WTC11 (cell line): Measurements from ENCODE around the gene DUS1L. TPM values are rescaled to one million over a fixed set of nuclear protein-coding genes. Genes with fewer than 3 reads are reported as not detected.

Experiments used
- ATAC-seq: fragments of 200-7000 bp; cut with Tn5 transposase; 2 replicates; pipeline ENCODE4 v1.10.0; 2021; ENCODE audit warnings: mild to moderate bottlenecking, moderate library complexity
- Bru-seq: library from RNA; stranded (reverse); fragments of 400-500 nt; gene quantifications from one replicate; lab custom pipeline; 2021; lab: Mats Ljungman, UMichigan
- CTCF ChIA-PET: fragments of 300-600 bp; sonication (Branson Sonifier 250); formaldehyde crosslinking; loops from one replicate; lab custom pipeline; 2021; ENCODE audit warnings: antibody characterized with exemption; lab: Charles Lee
- POLR2A ChIA-PET: fragments of 350-600 bp; sonication (Branson Sonifier 250); formaldehyde crosslinking; loops from one replicate; lab custom pipeline; 2021; ENCODE audit warnings: antibody characterized with exemption; lab: Charles Lee
- DNase-seq: peaks from one replicate; pipeline ENCODE4 v3.0.0; 2021; ENCODE audit warnings: low spot score
- H3K27ac Mint-ChIP-seq: 2 replicates; pipeline ENCODE4 v1.8.0; 2021; ENCODE audit warnings: mixed read lengths
- H3K27me3 Mint-ChIP-seq: 2 replicates; pipeline ENCODE4 v1.8.0; 2021; ENCODE audit warnings: low read depth, mild to moderate bottlenecking, moderate library complexity, mixed read lengths
- H3K36me3 Mint-ChIP-seq: 2 replicates; pipeline ENCODE4 v1.8.0; 2021; ENCODE audit warnings: mixed read lengths
- H3K4me1 Mint-ChIP-seq: 2 replicates; pipeline ENCODE4 v1.8.0; 2022; ENCODE audit warnings: mixed read lengths
- H3K4me3 Mint-ChIP-seq: 2 replicates; pipeline ENCODE4 v1.8.0; 2021; ENCODE audit warnings: mild to moderate bottlenecking, moderate library complexity, mixed read lengths
- H3K9me3 Mint-ChIP-seq: 2 replicates; pipeline ENCODE4 v1.8.0; 2021; ENCODE audit warnings: mixed read lengths
- EMX1 ChIP-seq: fragments of 250-450 bp; sonication (Bioruptor Pico); IDR thresholded peaks from 2 replicates; pipeline ENCODE4 v1.8.0; 2021; ENCODE audit warnings: mild to moderate bottlenecking
- ESRRA ChIP-seq: sonication (generic); formaldehyde crosslinking; IDR thresholded peaks from 2 replicates; pipeline ENCODE4 v1.8.1; 2022; ENCODE audit warnings: mild to moderate bottlenecking, missing genetic modification reagents, borderline replicate concordance
- FOXK1 ChIP-seq: sonication (generic); formaldehyde crosslinking; IDR thresholded peaks from 2 replicates; pipeline ENCODE4 v1.8.0; 2022; ENCODE audit warnings: mild to moderate bottlenecking, moderate library complexity, missing genetic modification reagents
- GABPB1 ChIP-seq: sonication (generic); formaldehyde crosslinking; IDR thresholded peaks from 2 replicates; pipeline ENCODE4 v1.8.1; 2023; ENCODE audit warnings: mild to moderate bottlenecking, missing genetic modification reagents
- GTF2I ChIP-seq: fragments of 250-450 bp; sonication (Bioruptor Pico); conservative IDR thresholded peaks from 2 replicates; pipeline ENCODE4 v1.4.0; 2021; ENCODE audit warnings: mild to moderate bottlenecking
- HMGA2 ChIP-seq: fragments of 250-450 bp; sonication (Bioruptor Pico); IDR thresholded peaks from 2 replicates; pipeline ENCODE4 v1.4.0; 2021; ENCODE audit warnings: mild to moderate bottlenecking, moderate library complexity
- JAZF1 ChIP-seq: fragments of 250-450 bp; sonication (Bioruptor Pico); IDR thresholded peaks from 2 replicates; pipeline ENCODE4 v1.9.0; 2021; ENCODE audit warnings: moderate library complexity, mild to moderate bottlenecking, inconsistent platforms
- JUN ChIP-seq: sonication (generic); formaldehyde crosslinking; IDR thresholded peaks from 2 replicates; pipeline ENCODE4 v1.8.0; 2023; ENCODE audit warnings: mild to moderate bottlenecking, missing genetic modification reagents
- KAT7 ChIP-seq: sonication (generic); formaldehyde crosslinking; IDR thresholded peaks from 2 replicates; pipeline ENCODE4 v1.8.1; 2023; ENCODE audit warnings: missing genetic modification reagents, mild to moderate bottlenecking, borderline replicate concordance
- NFE2L1 ChIP-seq: sonication (generic); formaldehyde crosslinking; IDR thresholded peaks from 2 replicates; pipeline ENCODE4 v1.8.1; 2023; ENCODE audit warnings: missing genetic modification reagents
- NR2C2 ChIP-seq: sonication (generic); formaldehyde crosslinking; IDR thresholded peaks from 2 replicates; pipeline ENCODE4 v1.8.0; 2022; ENCODE audit warnings: mild to moderate bottlenecking, missing genetic modification reagents
- RELA ChIP-seq: sonication (generic); formaldehyde crosslinking; IDR thresholded peaks from 2 replicates; pipeline ENCODE4 v1.8.1; 2022; ENCODE audit warnings: missing genetic modification reagents, mild to moderate bottlenecking, borderline replicate concordance
- TCF7 ChIP-seq: sonication (generic); formaldehyde crosslinking; IDR thresholded peaks from 2 replicates; pipeline ENCODE4 v1.8.0; 2022; ENCODE audit warnings: mild to moderate bottlenecking, low read depth, missing genetic modification reagents, moderate library complexity
- TEAD1 ChIP-seq: sonication (generic); formaldehyde crosslinking; IDR thresholded peaks from 2 replicates; pipeline ENCODE4 v1.8.0; 2022; ENCODE audit warnings: mild to moderate bottlenecking, missing genetic modification reagents
- TEAD4 ChIP-seq: sonication (generic); formaldehyde crosslinking; IDR thresholded peaks from 2 replicates; pipeline ENCODE4 v1.8.0; 2022; ENCODE audit warnings: mild to moderate bottlenecking, missing genetic modification reagents
- ZBTB21 ChIP-seq: sonication (generic); formaldehyde crosslinking; IDR thresholded peaks from 2 replicates; pipeline ENCODE4 v1.8.1; 2023; ENCODE audit warnings: mild to moderate bottlenecking, missing genetic modification reagents, borderline replicate concordance
- ZNF263 ChIP-seq: sonication (generic); formaldehyde crosslinking; IDR thresholded peaks from 2 replicates; pipeline ENCODE4 v1.8.1; 2022; ENCODE audit warnings: low read depth, mild to moderate bottlenecking, moderate library complexity, missing genetic modification reagents
- ZNF423 ChIP-seq: fragments of 250-450 bp; sonication (Bioruptor Pico); IDR thresholded peaks from 2 replicates; pipeline ENCODE4 v2.1.2; 2022; ENCODE audit warnings: mild to moderate bottlenecking, moderate library complexity
- long read RNA-seq, 3 experiments: library from RNA in 1 of 3; library from capped mRNA in 1 of 3; library from polyadenylated mRNA in 1 of 3; unstranded in 2 of 3; stranded (forward) in 1 of 3; transcript quantifications; one replicate each; pipeline ENCODE4 v2.0.0, GENCODE V29; 2021
- total RNA-seq: library from RNA; stranded (reverse); gene quantifications from 3 replicates; pipeline ENCODE4 v1.2.3, GENCODE V29; 2021
- TF ChIP-seq, protein P1 (sequence below): sonication (generic); formaldehyde crosslinking; IDR thresholded peaks from 2 replicates; pipeline ENCODE4 v1.8.0; 2022; ENCODE audit warnings: mild to moderate bottlenecking, missing genetic modification reagents
- TF ChIP-seq, protein P2 (sequence below): fragments of 250-450 bp; sonication (Bioruptor Pico); IDR thresholded peaks from 2 replicates; pipeline ENCODE4 v1.8.0; 2021; ENCODE audit warnings: mild to moderate bottlenecking
- TF ChIP-seq, protein P3 (sequence below): sonication (generic); formaldehyde crosslinking; IDR thresholded peaks from 2 replicates; pipeline ENCODE4 v1.8.0; 2023; ENCODE audit warnings: missing genetic modification reagents, mild to moderate bottlenecking, borderline replicate concordance
- TF ChIP-seq, protein P4 (sequence below): sonication (generic); formaldehyde crosslinking; IDR thresholded peaks from 2 replicates; pipeline ENCODE4 v1.8.1; 2022; ENCODE audit warnings: mild to moderate bottlenecking, moderate library complexity, missing genetic modification reagents
- TF ChIP-seq, protein P5 (sequence below): sonication (generic); formaldehyde crosslinking; IDR thresholded peaks from 2 replicates; pipeline ENCODE4 v1.8.1; 2023; ENCODE audit warnings: mild to moderate bottlenecking, missing genetic modification reagents, moderate library complexity
- TF ChIP-seq, protein P6 (sequence below): fragments of 250-450 bp; sonication (Bioruptor Pico); IDR thresholded peaks from 2 replicates; pipeline ENCODE4 v2.1.2; 2022; ENCODE audit warnings: mild to moderate bottlenecking, moderate library complexity
- TF ChIP-seq, protein P7 (sequence below): sonication (generic); formaldehyde crosslinking; conservative IDR thresholded peaks from 2 replicates; pipeline ENCODE4 v1.8.1; 2022; ENCODE audit warnings: mild to moderate bottlenecking, missing genetic modification reagents

Gene DUS1L
- 99.6 to 120 TPM (median 106 TPM) in 3 replicates for total RNA-seq
- Bru-seq, nascent RNA: percentile 58 among the genes with signal in this experiment
- long read RNA-seq, experiment 1, partial matches to known transcripts: 11 of 466 reads
- long read RNA-seq, experiment 1, other reads (novel, unspliced or antisense): 451 of 466 reads
- long read RNA-seq, experiment 2, partial matches to known transcripts: 17 of 76 reads
- long read RNA-seq, experiment 2, other reads (novel, unspliced or antisense): 54 of 76 reads
- long read RNA-seq, experiment 3, partial matches to known transcripts: 3 of 4 reads
- long read RNA-seq, experiment 3, other reads (novel, unspliced or antisense): 0 of 4 reads

DNA sequence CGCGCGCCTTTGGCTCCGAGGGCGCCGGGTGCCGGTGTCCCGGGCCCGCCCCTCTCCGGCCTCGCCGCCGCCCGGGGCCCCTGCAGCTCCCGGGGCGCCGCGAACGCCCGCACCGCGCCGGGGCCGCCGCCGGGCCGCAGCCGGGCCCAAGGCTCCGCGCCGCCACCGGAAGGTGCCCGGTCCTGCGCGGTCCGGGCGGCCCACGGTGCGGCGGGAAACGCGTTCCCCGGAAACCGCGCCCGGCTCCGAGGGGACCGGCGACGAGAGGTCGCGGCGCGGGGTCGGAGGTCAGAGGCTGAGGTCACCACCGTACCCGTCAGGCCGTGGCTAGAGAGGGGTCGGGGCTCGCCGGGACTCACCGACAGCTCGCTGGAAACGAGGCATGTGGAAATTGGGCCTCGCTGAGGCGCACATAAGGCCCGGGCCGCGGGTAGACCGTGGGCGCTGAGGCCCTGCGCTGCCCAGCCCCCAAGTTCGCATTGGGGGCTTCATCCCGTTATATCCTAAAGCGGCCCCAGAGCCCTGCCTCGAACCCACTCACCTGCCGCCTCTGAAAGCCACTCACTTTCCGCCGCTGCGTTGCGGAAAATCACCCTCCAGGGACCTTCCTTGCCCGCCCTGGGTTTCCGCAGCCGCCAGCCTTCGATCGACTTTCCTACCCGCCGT is at the start of gene DUS1L:
Gene DUS1L, minus strand, starts transcription at position 167 of the 666 bp plus-strand sequence. CDS start 745 bp downstream, outside the sequence.
- 0 out of 2 replicates have a peak, but pooled peaks cover 2% of the 10 kb centered on the region for H3K4me1 Mint-ChIP-seq
- peak within 1 kb of the TSS; percentile 74 for H3K4me3 Mint-ChIP-seq
- ATAC-seq: peak; percentile 78
- CTCF ChIA-PET: interaction anchor here (1.0 to 3.4 kb wide), 4 partner anchors 11 to 88 kb away, joined by 3 to 9 read pairs (median 6); no protein-coding TSS in a partner anchor
- H3K36me3 Mint-ChIP-seq: no peaks in the 10 kb centered on the region
- POLR2A ChIA-PET: no interaction called here
- H3K9me3 Mint-ChIP-seq: no peaks in the 10 kb centered on the region
- peak; percentile 60 for DNase-seq
- no peak within 1 kb of the TSS for H3K27ac Mint-ChIP-seq
- H3K27me3 Mint-ChIP-seq: peaks cover 2% of the 10 kb centered on the region; the same call in 1 of the 2 replicates
- TF ChIP-seq TEAD4 (CRISPR knock-in tag): no peak
- no peak for TF ChIP-seq NFE2L1 (CRISPR knock-in tag)
- no peak for TF ChIP-seq ZBTB21
- TF ChIP-seq FOXK1 (CRISPR knock-in tag): peak; percentile 91
- TF ChIP-seq GABPB1 (CRISPR knock-in tag): peak; percentile 90
- TF ChIP-seq, protein P1, sequence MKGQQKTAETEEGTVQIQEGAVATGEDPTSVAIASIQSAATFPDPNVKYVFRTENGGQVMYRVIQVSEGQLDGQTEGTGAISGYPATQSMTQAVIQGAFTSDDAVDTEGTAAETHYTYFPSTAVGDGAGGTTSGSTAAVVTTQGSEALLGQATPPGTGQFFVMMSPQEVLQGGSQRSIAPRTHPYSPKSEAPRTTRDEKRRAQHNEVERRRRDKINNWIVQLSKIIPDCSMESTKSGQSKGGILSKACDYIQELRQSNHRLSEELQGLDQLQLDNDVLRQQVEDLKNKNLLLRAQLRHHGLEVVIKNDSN (CRISPR knock-in tag): no peak
- peak; percentile 98 for TF ChIP-seq NR2C2 (CRISPR knock-in tag)
- TF ChIP-seq, protein P2, sequence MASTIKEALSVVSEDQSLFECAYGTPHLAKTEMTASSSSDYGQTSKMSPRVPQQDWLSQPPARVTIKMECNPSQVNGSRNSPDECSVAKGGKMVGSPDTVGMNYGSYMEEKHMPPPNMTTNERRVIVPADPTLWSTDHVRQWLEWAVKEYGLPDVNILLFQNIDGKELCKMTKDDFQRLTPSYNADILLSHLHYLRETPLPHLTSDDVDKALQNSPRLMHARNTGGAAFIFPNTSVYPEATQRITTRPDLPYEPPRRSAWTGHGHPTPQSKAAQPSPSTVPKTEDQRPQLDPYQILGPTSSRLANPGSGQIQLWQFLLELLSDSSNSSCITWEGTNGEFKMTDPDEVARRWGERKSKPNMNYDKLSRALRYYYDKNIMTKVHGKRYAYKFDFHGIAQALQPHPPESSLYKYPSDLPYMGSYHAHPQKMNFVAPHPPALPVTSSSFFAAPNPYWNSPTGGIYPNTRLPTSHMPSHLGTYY: no peak
- no peak for TF ChIP-seq GTF2I
- TF ChIP-seq EMX1 (CRISPR knock-in tag): no peak
- TF ChIP-seq TCF7 (CRISPR knock-in tag): no peak
- TF ChIP-seq, protein P3, sequence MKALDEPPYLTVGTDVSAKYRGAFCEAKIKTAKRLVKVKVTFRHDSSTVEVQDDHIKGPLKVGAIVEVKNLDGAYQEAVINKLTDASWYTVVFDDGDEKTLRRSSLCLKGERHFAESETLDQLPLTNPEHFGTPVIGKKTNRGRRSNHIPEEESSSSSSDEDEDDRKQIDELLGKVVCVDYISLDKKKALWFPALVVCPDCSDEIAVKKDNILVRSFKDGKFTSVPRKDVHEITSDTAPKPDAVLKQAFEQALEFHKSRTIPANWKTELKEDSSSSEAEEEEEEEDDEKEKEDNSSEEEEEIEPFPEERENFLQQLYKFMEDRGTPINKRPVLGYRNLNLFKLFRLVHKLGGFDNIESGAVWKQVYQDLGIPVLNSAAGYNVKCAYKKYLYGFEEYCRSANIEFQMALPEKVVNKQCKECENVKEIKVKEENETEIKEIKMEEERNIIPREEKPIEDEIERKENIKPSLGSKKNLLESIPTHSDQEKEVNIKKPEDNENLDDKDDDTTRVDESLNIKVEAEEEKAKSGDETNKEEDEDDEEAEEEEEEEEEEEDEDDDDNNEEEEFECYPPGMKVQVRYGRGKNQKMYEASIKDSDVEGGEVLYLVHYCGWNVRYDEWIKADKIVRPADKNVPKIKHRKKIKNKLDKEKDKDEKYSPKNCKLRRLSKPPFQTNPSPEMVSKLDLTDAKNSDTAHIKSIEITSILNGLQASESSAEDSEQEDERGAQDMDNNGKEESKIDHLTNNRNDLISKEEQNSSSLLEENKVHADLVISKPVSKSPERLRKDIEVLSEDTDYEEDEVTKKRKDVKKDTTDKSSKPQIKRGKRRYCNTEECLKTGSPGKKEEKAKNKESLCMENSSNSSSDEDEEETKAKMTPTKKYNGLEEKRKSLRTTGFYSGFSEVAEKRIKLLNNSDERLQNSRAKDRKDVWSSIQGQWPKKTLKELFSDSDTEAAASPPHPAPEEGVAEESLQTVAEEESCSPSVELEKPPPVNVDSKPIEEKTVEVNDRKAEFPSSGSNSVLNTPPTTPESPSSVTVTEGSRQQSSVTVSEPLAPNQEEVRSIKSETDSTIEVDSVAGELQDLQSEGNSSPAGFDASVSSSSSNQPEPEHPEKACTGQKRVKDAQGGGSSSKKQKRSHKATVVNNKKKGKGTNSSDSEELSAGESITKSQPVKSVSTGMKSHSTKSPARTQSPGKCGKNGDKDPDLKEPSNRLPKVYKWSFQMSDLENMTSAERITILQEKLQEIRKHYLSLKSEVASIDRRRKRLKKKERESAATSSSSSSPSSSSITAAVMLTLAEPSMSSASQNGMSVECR (CRISPR knock-in tag): no peak
- TF ChIP-seq, protein P4, sequence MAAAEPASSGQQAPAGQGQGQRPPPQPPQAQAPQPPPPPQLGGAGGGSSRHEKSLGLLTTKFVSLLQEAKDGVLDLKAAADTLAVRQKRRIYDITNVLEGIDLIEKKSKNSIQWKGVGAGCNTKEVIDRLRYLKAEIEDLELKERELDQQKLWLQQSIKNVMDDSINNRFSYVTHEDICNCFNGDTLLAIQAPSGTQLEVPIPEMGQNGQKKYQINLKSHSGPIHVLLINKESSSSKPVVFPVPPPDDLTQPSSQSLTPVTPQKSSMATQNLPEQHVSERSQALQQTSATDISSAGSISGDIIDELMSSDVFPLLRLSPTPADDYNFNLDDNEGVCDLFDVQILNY (CRISPR knock-in tag): no peak
- TF ChIP-seq, protein P5, sequence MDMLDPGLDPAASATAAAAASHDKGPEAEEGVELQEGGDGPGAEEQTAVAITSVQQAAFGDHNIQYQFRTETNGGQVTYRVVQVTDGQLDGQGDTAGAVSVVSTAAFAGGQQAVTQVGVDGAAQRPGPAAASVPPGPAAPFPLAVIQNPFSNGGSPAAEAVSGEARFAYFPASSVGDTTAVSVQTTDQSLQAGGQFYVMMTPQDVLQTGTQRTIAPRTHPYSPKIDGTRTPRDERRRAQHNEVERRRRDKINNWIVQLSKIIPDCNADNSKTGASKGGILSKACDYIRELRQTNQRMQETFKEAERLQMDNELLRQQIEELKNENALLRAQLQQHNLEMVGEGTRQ (CRISPR knock-in tag): peak; percentile 31; the same call in 1 of the 2 replicates
- TF ChIP-seq JAZF1: no peak
- TF ChIP-seq RELA (CRISPR knock-in tag): no peak
- TF ChIP-seq ESRRA (CRISPR knock-in tag): peak; percentile 84; the same call in 1 of the 2 replicates
- TF ChIP-seq JUN (CRISPR knock-in tag): no peak
- TF ChIP-seq TEAD1 (CRISPR knock-in tag): no peak
- TF ChIP-seq, protein P6, sequence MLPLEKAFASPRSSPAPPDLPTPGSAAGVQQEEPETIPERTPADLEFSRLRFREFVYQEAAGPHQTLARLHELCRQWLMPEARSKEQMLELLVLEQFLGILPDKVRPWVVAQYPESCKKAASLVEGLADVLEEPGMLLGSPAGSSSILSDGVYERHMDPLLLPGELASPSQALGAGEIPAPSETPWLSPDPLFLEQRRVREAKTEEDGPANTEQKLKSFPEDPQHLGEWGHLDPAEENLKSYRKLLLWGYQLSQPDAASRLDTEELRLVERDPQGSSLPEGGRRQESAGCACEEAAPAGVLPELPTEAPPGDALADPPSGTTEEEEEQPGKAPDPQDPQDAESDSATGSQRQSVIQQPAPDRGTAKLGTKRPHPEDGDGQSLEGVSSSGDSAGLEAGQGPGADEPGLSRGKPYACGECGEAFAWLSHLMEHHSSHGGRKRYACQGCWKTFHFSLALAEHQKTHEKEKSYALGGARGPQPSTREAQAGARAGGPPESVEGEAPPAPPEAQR (CRISPR knock-in tag): no peak
- 0 out of 2 replicates have a peak, but pooled peaks have one; percentile 92 for TF ChIP-seq KAT7
- TF ChIP-seq, protein P7, sequence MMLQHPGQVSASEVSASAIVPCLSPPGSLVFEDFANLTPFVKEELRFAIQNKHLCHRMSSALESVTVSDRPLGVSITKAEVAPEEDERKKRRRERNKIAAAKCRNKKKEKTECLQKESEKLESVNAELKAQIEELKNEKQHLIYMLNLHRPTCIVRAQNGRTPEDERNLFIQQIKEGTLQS (CRISPR knock-in tag): no peak
- no peak for TF ChIP-seq HMGA2 (CRISPR knock-in tag)
- TF ChIP-seq ZNF423 (CRISPR knock-in tag): no peak
- no peak for TF ChIP-seq ZNF263 (CRISPR knock-in tag)
